Measurements from ENCODE around the gene CNOT2.

DNA sequence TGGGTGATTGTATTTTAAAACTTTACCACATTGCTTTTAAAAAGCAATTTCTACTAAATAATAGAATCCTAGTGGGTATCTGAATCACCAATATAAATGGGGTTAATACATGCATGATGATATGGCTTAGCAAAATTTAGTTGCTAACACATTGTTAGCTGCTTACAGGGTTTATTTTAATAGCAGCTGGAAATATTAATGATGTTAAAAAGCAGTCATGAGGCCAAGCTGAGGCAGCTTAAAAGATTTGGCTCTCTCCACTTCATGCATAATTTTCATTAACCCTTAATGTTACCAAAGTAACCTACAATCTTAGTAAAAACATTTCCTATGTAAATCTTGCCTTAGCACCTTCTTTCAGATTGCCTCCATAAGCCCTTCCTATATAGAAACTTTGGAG, 49.2 kb upstream of the CNOT2 start:
- TF ChIP-seq, protein P1, sequence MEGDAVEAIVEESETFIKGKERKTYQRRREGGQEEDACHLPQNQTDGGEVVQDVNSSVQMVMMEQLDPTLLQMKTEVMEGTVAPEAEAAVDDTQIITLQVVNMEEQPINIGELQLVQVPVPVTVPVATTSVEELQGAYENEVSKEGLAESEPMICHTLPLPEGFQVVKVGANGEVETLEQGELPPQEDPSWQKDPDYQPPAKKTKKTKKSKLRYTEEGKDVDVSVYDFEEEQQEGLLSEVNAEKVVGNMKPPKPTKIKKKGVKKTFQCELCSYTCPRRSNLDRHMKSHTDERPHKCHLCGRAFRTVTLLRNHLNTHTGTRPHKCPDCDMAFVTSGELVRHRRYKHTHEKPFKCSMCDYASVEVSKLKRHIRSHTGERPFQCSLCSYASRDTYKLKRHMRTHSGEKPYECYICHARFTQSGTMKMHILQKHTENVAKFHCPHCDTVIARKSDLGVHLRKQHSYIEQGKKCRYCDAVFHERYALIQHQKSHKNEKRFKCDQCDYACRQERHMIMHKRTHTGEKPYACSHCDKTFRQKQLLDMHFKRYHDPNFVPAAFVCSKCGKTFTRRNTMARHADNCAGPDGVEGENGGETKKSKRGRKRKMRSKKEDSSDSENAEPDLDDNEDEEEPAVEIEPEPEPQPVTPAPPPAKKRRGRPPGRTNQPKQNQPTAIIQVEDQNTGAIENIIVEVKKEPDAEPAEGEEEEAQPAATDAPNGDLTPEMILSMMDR (conservative IDR thresholded peaks at IDR 0.05; ENCODE audit: low read depth, low read length) = no peak
- TF ChIP-seq EZH2 (IDR thresholded peaks at IDR 0.05; ENCODE audit: low read length, unreplicated experiment) = no peak
